Smooth muscle cell of the brain vasculature (primary cell): ENCODE results near the gene COPS6.
A peak's percentile ranks its signal among the peaks of the same experiment; 100 is the strongest.

Experiments used
- DNase-seq: peaks from one replicate; pipeline ENCODE4 v3.0.0-alpha.2; 2012; ENCODE audit warnings: low read depth, low spot score

COPS6 gene

GRCh38 chr7:100088621-100089457 lies at the start of gene COPS6:
COPS6 (plus strand) TSS chr7:100088969; CDS start chr7:100088991, 22 bp downstream.
- DNase-seq, result no peak

GRCh38 chr7:100040575-100040974 lies 48.2 kb upstream of the COPS6 start:
- DNase-seq, result no peak

GRCh38 chr7:100044718-100045117 lies 44.1 kb upstream of the COPS6 start:
- no peak for DNase-seq

- no peak for DNase-seq
Observed at GRCh38 chr7:100048680-100049079, 40.1 kb upstream of the COPS6 start.

GRCh38 chr7:100049441-100050291 lies 39.1 kb upstream of the COPS6 start, which contains the start of gene ZSCAN21:
ZSCAN21 (plus strand) TSS chr7:100049774; CDS start chr7:100057007, 7,233 bp downstream.
- DNase-seq, result peak; percentile 51

- no peak for DNase-seq
Observed at GRCh38 chr7:100051611-100052010, 37.2 kb upstream of the COPS6 start.

- DNase-seq, result peak; percentile 32
Observed at GRCh38 chr7:100053215-100053614, 35.6 kb upstream of the COPS6 start.

GRCh38 chr7:100057006-100057405 lies 31.8 kb upstream of the COPS6 start:
- DNase-seq, result no peak

GRCh38 chr7:100059251-100059739 lies 29.5 kb upstream of the COPS6 start:
- no peak for DNase-seq

GRCh38 chr7:100061518-100062193 lies 27.1 kb upstream of the COPS6 start:
- no peak for DNase-seq

- no peak for DNase-seq
Observed at GRCh38 chr7:100063376-100063775, 25.4 kb upstream of the COPS6 start.

- DNase-seq, result no peak
Observed at GRCh38 chr7:100064162-100064561, 24.6 kb upstream of the COPS6 start.

GRCh38 chr7:100065452-100066186 lies 23.1 kb upstream of the COPS6 start:
- DNase-seq, result no peak

- DNase-seq, result no peak
Observed at GRCh38 chr7:100066953-100067352, 21.8 kb upstream of the COPS6 start.

GRCh38 chr7:100069991-100070390 lies 18.8 kb upstream of the COPS6 start:
- DNase-seq, result no peak

- no peak for DNase-seq
Observed at GRCh38 chr7:100071018-100071723, 17.6 kb upstream of the COPS6 start.

GRCh38 chr7:100072462-100072861 lies 16.3 kb upstream of the COPS6 start:
- no peak for DNase-seq

- DNase-seq, result no peak
Observed at GRCh38 chr7:100074841-100075240, 13.9 kb upstream of the COPS6 start.

- DNase-seq, result no peak
Observed at GRCh38 chr7:100075418-100075817, 13.4 kb upstream of the COPS6 start.

- DNase-seq, result no peak
Observed at GRCh38 chr7:100077205-100077604, 11.6 kb upstream of the COPS6 start.
